ENCODE data around the gene FANCE.
"Not testable (repeated sequence)": the region's sequence is repeated elsewhere in the genome, so short reads cannot be mapped to it uniquely, and the experiment has no call there.

The FANCE gene

GRCh38 chr6:35435074-35435837, 16.9 kb upstream of the FANCE start:
- DNase-seq, result no peak

GRCh38 chr6:35436071-35436857, 15.9 kb upstream of the FANCE start:
- no peak for DNase-seq

- not testable (repeated sequence) for DNase-seq
These were observed 13.6 kb upstream of the FANCE start for GRCh38 chr6:35438378-35439065.

- no peak for DNase-seq
These were observed 12.8 kb upstream of the FANCE start for GRCh38 chr6:35439308-35439707.

GRCh38 chr6:35441205-35441604, 10.9 kb upstream of the FANCE start:
- no peak for DNase-seq

GRCh38 chr6:35441642-35442041, 10.5 kb upstream of the FANCE start:
- no peak for DNase-seq

- no peak for DNase-seq
These were observed 9.4 kb upstream of the FANCE start for GRCh38 chr6:35442693-35443092.

- DNase-seq, result no peak
These were observed 8.7 kb upstream of the FANCE start for GRCh38 chr6:35443341-35444030.

GRCh38 chr6:35445691-35446090, 6.4 kb upstream of the FANCE start:
- DNase-seq, result no peak

- no peak for DNase-seq
These were observed 3.9 kb upstream of the FANCE start for GRCh38 chr6:35448191-35448590.

GRCh38 chr6:35449287-35449881, 2.8 kb upstream of the FANCE start:
- peak in 1 of 2 donors; percentile 42 for DNase-seq

- DNase-seq, result no peak
These were observed 570 bp upstream of the FANCE start for GRCh38 chr6:35451354-35452182.

- no peak for DNase-seq
These were observed 1.1 kb downstream of the FANCE start for GRCh38 chr6:35453236-35453635.

GRCh38 chr6:35454391-35455110, 2.4 kb downstream of the FANCE start:
- DNase-seq, result no peak

- no peak for DNase-seq
These were observed 5.8 kb downstream of the FANCE start for GRCh38 chr6:35457907-35458306.

GRCh38 chr6:35461270-35461669, 9.1 kb downstream of the FANCE start:
- DNase-seq, result no peak

GRCh38 chr6:35463292-35463691, 11.2 kb downstream of the FANCE start:
- no peak for DNase-seq

- DNase-seq, result no peak
These were observed 13.5 kb downstream of the FANCE start for GRCh38 chr6:35465646-35466045.

- peak; percentile 95 to 96 for DNase-seq
These were observed 16.2 kb downstream of the FANCE start, which contains the start of gene RPL10A for GRCh38 chr6:35468181-35468979. TSS of gene RPL10A (plus strand) at chr6:35468401. CDS start at chr6:35468435, 34 bp downstream.
